CD4-positive, alpha-beta T cell treated with Interleukin-10 for 1 hour (primary cell): ENCODE data around the gene PRRC2B.
"Not testable (repeated sequence)": the region's sequence is repeated elsewhere in the genome, so short reads cannot be mapped to it uniquely, and the experiment has no call there.

ENCODE experiments used
- DNase-seq: peaks from one replicate; pipeline ENCODE4 v3.0.0-alpha.2; 2020

PRRC2B gene

GRCh38 chr9:131438190-131438589, 44.3 kb downstream of the PRRC2B start:
- no peak for DNase-seq

- no peak for DNase-seq
Measured at GRCh38 chr9:131439224-131439623, 45.3 kb downstream of the PRRC2B start.

- peak; percentile 10 for DNase-seq
Measured at GRCh38 chr9:131441441-131441840, 47.6 kb downstream of the PRRC2B start.

GRCh38 chr9:131442351-131442750, 48.5 kb downstream of the PRRC2B start:
- DNase-seq: no peak

GRCh38 chr9:131443648-131444047, 49.8 kb downstream of the PRRC2B start:
- no peak for DNase-seq

DNA sequence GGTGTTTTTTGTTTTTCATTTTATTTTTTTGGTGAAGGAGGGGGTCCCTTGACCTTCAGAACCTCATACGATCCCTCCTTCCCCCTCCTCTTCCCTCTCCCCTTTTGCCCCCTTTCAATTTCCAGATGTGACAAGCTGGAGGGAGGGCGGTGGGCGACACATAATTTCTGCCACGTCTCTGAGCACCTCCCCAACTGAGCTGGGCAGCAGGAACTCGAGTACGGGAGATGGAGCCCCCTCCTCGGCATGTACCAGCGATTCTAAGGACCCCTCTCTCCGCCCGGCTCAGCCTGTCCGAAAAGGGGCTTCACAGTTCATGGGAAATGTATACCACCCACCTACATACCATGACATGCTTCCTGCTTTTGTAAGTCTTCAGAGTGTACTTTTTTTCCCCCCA, 52.4 kb downstream of the PRRC2B start:
- DNase-seq: no peak

- no peak for DNase-seq
Measured at GRCh38 chr9:131447148-131447547, 53.3 kb downstream of the PRRC2B start.

DNA sequence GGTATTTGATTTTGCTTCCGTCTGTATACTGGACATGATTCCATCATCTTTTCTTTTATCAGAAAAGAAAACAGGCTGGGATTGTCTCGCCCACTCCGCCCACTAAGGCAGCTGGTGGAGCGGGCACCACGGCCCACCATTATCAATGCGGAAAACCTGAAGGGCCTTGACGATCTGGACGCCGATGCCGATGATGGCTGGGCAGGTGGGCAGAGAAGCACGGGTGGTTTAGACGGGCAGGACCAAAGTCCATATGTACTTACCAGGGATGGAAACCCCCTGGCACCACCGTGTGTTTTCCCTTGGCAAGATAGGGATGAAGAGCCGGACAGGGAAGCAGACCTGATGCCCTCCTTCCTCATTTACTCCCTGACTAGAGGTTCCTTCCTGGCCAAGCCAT, 53.7 kb downstream of the PRRC2B start:
- no peak for DNase-seq

GRCh38 chr9:131448818-131449217, 54.9 kb downstream of the PRRC2B start:
- no peak for DNase-seq

DNA sequence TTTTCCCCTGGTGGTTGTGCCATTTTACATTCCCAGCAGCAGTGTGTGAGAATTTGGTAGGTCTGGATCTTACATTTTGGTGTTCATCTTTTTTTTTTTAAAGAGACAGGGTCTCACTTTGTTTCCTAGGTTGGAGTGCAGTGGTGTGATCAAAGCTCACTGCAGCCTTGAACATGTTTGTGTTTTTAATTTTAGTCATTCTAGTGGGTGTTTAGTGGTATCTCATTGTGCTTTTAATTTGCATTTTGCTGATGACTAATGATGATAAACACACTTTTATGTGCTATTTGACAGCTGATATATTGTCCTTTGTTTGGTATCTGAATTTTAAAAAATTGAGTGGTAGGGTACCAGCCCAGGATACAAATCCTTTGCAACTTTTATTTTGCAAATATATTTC, 55.4 kb downstream of the PRRC2B start:
- DNase-seq: no peak

DNA sequence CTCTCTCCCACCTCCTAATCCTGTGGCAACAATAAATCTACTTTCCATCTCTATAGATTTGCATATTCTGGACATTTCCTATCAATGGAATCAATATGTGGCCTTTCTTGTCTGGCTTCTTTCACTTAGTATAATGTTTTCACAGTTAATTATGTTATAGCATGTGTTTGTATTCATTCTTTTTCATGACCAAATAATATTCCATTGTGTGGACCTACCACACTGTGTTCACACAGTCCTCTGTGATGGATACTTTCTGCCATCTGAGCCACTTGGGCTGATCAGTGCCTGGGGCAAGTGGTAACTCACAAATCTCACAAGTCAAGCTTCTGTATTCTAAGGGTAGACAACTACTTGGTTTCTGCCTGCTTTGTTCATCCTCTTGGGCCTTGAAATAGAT, 60.1 kb downstream of the PRRC2B start:
- no peak for DNase-seq

DNA sequence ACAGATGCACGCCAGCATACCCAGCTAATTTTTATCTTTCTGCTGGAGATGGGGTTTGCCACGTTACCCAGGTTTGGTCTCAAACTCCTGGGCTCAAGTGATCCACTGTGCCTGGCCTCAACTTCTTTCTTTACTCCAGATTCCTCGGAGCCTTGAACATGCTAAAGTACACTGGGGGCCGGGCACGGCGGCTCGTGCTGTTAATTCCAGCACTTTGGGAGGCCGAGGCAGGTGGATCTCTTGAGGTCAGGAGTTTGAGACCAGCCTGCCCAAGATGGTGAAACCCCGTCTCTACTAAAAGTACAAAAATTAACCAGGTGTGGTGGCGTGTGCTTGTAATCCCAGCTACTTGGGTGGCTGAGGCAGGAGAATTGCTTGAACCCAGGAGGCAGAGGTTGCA, 61.8 kb downstream of the PRRC2B start:
- not testable (repeated sequence) for DNase-seq

- DNase-seq: no peak
Measured at GRCh38 chr9:131457746-131458145, 63.9 kb downstream of the PRRC2B start.

GRCh38 chr9:131459056-131459455, 65.2 kb downstream of the PRRC2B start:
- DNase-seq: no peak

DNA sequence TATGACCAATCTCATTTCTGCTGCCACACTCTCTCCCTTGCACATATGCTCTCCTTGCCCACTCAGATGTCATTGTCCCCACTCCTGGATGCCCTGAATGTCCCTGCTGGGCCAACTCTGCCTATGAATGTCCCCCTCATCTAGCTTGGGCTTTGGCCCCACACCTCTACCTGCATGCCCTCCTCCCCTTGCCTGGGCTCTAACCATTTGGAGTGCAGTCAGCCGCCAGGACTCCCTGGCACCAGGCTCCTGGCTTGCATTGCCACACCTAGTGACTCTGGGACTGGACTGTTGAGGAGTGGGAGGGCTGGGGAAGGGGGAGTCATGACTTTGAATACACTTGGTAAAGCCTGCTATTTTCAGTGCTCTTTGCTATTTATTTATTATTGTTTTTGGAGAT, 67.3 kb downstream of the PRRC2B start:
- no peak for DNase-seq

DNA sequence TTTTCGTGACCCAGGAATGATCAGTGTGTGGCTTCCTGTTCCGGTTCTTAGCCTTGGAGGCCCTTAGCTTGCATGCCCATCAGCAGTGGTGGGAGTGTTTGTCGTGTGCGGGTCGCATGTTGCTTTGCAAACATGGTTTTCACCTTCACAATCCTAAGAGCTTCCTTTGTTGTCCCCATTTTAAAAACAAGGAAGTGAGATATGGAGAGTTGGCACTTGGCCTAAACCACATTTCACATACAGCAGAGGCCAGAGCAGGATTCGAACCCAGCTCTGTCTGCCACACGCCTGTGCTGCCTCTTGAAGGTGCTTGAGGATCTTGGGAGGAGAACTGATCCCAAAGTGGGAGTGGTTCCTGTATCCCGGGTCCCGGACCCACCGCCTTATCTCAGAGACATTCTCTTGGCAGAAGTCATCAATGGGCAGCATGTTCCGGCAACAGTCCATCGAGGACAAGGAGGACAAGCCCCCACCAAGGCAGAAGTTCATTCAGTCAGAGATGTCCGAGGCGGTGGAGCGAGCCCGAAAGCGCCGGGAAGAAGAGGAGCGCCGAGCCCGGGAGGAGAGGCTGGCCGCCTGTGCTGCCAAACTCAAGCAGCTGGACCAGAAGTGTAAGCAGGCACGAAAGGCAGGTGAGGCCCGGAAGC, 70.6 kb downstream of the PRRC2B start:
- DNase-seq: no peak

DNA sequence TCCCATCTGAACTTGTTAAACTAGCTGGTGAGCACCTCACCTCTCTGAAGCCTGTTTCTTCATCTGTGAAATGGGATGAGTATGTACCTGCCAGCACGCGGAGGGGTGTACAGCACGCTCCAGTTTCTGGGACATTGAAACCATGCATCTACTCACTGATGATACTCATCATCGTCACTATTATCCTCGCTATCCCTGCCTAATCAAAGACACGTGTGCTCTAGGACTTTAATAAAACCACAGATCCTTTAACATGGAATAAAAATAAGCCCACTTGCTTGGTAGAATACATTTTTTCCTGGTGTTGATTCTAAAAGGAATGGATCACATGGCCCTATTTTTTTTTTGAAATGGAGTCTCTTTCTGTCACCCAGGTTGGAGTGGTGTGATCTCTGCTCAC, 71.5 kb downstream of the PRRC2B start:
- DNase-seq: no peak

DNA sequence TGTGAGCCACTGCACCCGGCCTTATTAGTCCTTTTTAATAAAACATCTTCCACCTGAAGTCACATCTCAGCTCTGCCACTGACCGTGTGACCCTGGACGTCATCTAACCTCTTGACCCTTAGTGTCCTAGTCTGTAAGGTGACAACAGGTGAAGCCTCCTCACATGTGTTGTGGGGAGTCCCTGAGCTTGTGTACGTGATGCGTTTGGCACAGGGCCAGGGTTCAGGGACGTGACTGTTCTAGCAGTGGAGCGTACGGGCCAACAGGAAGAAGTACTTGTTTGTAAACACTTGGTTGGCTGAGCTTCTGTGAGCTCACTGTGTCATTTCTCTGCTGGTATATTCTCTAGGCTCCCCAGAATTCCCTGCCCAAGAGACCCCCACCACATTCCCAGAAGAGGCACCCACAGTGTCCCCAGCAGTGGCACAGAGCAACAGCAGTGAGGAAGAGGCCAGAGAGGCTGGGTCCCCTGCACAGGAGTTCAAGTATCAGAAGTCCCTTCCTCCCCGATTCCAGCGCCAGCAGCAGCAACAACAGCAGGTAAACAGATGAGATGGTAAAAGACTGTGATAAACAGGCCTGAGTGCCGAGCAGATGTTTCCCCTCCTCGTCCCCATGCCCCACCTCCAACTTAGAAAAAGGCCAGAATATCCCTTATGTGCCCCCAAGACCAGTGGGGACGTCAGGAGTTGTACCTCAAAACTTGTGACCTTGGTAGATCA, 73.5 kb downstream of the PRRC2B start:
- DNase-seq: no peak

GRCh38 chr9:131468031-131468430, 74.1 kb downstream of the PRRC2B start:
- no peak for DNase-seq

DNA sequence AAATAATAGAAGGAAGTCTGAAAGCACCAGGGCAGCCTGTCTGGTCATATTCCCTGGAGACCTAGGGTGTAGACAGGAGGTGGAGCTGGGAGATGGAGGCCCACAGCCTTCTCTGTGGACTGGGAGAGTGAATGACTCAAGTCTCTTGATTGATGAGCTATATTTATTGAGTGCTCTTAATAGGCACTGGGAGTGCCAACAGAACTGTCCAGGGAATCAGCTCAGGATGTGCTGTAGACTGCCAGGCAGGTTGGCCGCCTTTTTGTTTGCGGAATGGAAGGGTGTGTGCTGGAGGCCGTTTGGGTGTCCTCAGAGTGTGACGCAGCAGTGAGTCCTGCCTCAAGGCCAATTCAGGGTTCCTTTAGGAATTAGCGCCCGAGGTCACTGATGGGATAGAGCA, 75.5 kb downstream of the PRRC2B start:
- no peak for DNase-seq

GRCh38 chr9:131469951-131470350, 76.1 kb downstream of the PRRC2B start:
- DNase-seq: no peak

GRCh38 chr9:131470581-131470991, 76.7 kb downstream of the PRRC2B start:
- no peak for DNase-seq

GRCh38 chr9:131472085-131472484, 78.2 kb downstream of the PRRC2B start:
- DNase-seq: not testable (repeated sequence)

- DNase-seq: no peak
Measured at GRCh38 chr9:131473198-131473885, 79.5 kb downstream of the PRRC2B start.
